Epithelial cell of proximal tubule (primary cell): Measurements from ENCODE around the gene PRDX6. TPM values are rescaled to one million over a fixed set of nuclear protein-coding genes. Genes with fewer than 3 reads are reported as not detected.
"Not testable (repeated sequence)": the region's sequence is repeated elsewhere in the genome, so short reads cannot be mapped to it uniquely, and the experiment has no call there.

Experiments used
- DNase-seq: peaks from one replicate; pipeline ENCODE4 v3.0.0-alpha.2; 2011; ENCODE audit warnings: low read depth
- H3K4me3 ChIP-seq: 2 replicates; pipeline ENCODE4 v1.5.1; 2011; ENCODE audit warnings: low read depth, mild to moderate bottlenecking, low read length
- CTCF ChIP-seq: conservative IDR thresholded peaks from 2 replicates; pipeline ENCODE4 v1.5.1; 2012; ENCODE audit warnings: low read depth, mild to moderate bottlenecking, low read length
- total RNA-seq: library from RNA; depleted of rRNA; stranded (reverse); fragments of >200 nt; gene quantifications from 2 replicates; pipeline ENCODE4 v1.2.3, GENCODE V29; 2015

PRDX6 gene
- total RNA-seq, 1 donor from 2014 or later, result 262 TPM

DNA sequence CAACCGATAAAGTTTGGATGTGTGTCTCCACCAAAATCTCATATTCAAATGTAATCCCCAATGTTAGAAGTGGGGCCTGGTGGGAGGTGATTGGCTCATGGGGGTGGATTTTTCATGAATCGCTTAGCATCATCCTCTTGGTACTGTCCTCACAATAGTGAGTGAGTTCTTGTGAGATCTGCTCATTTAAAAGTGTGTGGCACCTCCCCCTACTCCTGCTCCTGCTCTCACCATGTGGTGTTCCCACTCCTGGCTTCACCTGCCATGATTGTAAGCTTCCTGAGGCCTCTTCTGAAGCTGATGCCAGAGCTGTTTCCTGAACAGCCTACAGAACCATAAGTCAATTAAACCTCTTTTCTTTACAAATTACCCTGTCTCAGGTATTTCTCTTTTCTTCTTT, 28.2 kb upstream of the PRDX6 start:
- DNase-seq, result no peak
- no peak for TF ChIP-seq CTCF
- no peak overlapping the region for H3K4me3 ChIP-seq

GRCh38 chr1:173451981-173452380, 25.2 kb upstream of the PRDX6 start:
- no peak overlapping the region for H3K4me3 ChIP-seq
- no peak for TF ChIP-seq CTCF
- no peak for DNase-seq

DNA sequence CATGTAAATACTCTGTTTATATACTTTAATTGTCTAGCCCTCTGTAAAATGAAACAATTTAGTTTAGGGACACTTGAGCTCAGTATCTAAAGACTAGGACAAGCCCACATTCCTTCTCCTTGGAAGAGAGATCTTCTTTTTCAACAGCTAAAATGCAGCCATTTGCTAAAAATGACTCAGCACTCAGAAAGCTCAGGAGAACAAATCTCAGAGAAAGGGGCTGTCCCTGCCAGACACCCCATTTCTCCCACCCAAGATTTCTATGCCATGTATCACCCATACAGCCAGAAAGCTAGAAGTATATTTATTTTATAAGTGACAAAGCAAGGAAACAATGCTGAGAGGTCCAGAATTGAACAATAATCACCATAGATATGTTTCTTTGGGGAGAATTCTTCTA, 23.2 kb upstream of the PRDX6 start:
- no peak overlapping the region for H3K4me3 ChIP-seq
- no peak for TF ChIP-seq CTCF
- DNase-seq, result no peak

- DNase-seq, result no peak
- H3K4me3 ChIP-seq, result no peak overlapping the region
- TF ChIP-seq CTCF, result no peak
Measured at GRCh38 chr1:173454966-173455524, 22.1 kb upstream of the PRDX6 start.

- DNase-seq, result no peak
- no peak for TF ChIP-seq CTCF
- no peak overlapping the region for H3K4me3 ChIP-seq
Measured at GRCh38 chr1:173459885-173460284, 17.2 kb upstream of the PRDX6 start.

- DNase-seq, H3K4me3 ChIP-seq: not testable (repeated sequence)
Measured at GRCh38 chr1:173462666-173463065, 14.5 kb upstream of the PRDX6 start.

GRCh38 chr1:173464185-173464584, 12.9 kb upstream of the PRDX6 start:
- DNase-seq, H3K4me3 ChIP-seq: not testable (repeated sequence)

DNA sequence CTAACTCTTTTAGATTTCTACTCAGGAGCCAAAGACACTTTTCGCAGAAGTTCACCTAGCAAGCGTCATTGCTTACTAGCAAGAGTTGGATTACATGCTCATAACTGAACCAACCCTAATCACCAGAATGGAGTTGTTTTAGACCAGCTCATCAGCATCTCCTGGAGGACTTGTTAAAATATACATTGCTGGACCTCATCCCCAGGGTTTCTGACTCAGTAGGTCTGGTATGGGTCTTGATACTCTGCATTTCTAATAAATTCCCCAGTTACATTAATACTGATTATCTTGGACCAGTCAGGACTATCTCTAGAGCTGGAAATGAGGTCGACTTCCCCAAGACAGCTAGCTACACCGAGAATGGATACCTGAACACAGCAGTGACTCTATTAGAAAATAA, 9.7 kb upstream of the PRDX6 start:
- TF ChIP-seq CTCF, result no peak
- H3K4me3 ChIP-seq, result no peak overlapping the region
- DNase-seq, result no peak
